Naive thymus-derived CD4-positive, alpha-beta T cell (primary cell): ENCODE results near the gene CSRNP2. TPM values are rescaled to one million over a fixed set of nuclear protein-coding genes. Genes with fewer than 3 reads are reported as not detected.

ENCODE experiments used
- ATAC-seq: fragments of 150-1000 bp; cut with Tn5 transposase; 2 replicates; pipeline ENCODE4 v1.10.0; 2021; ENCODE audit warnings: mild to moderate bottlenecking, moderate library complexity
- CTCF ChIA-PET: fragments of 350-600 bp; sonication (Branson Sonifier 250); formaldehyde crosslinking; loops from one replicate; lab custom pipeline; 2021; ENCODE audit warnings: antibody characterized with exemption; lab: Charles Lee
- POLR2A ChIA-PET: fragments of 350-600 bp; sonication (Branson Sonifier 250); formaldehyde crosslinking; loops from one replicate; lab custom pipeline; 2021; ENCODE audit warnings: antibody characterized with exemption, inconsistent platforms; lab: Charles Lee
- DNase-seq, 9 donors: peaks; one replicate each; pipeline versions ENCODE4 v3.0.0 to v3.0.0-alpha.2; 2020 to 2022; ENCODE audit warnings: mixed read lengths in 1 of 9
- H3K27ac ChIP-seq: one replicate; pipeline ENCODE4 v1.7.0; 2013; ENCODE audit warnings: mild to moderate bottlenecking, low read depth, low read length, moderate library complexity
- H3K27me3 ChIP-seq, 2 donors: one replicate each; pipeline ENCODE4 v1.7.0; 2013; ENCODE audit warnings: low read length in 2 of 2, mild to moderate bottlenecking in 2 of 2, moderate library complexity in 2 of 2; ENCODE audit not compliant: control insufficient read depth in 2 of 2, insufficient read depth in 2 of 2
- H3K36me3 ChIP-seq, 3 experiments: 1 replicate in 2 of 3; 2 replicates in 1 of 3; pipeline ENCODE4 v1.7.0; 2013; ENCODE audit warnings: low read length in 3 of 3, mild to moderate bottlenecking in 3 of 3, moderate library complexity in 1 of 3; ENCODE audit not compliant: insufficient read depth in 3 of 3, control insufficient read depth in 2 of 3
- H3K4me1 ChIP-seq, 2 donors: one replicate each; pipeline ENCODE4 v1.7.0; 2013; ENCODE audit warnings: low read length in 2 of 2, mild to moderate bottlenecking in 2 of 2, moderate library complexity in 1 of 2; ENCODE audit not compliant: control insufficient read depth in 2 of 2, insufficient read depth in 2 of 2
- H3K4me3 ChIP-seq: 2 replicates; pipeline ENCODE4 v1.7.0; 2013; ENCODE audit warnings: mild to moderate bottlenecking, low read length
- H3K9me3 ChIP-seq, 3 experiments: 1 replicate in 2 of 3; 2 replicates in 1 of 3; pipeline ENCODE4 v1.7.0; 2013; ENCODE audit warnings: low read length in 3 of 3; ENCODE audit not compliant: control insufficient read depth in 2 of 3
- H3K27ac Mint-ChIP-seq, 9 donors: one replicate each; pipeline ENCODE4 v1.8.0; 2020 to 2022; ENCODE audit warnings: mixed read lengths in 9 of 9, mild to moderate bottlenecking in 8 of 9, moderate library complexity in 5 of 9, inconsistent platforms in 2 of 9
- H3K27me3 Mint-ChIP-seq, 5 donors: one replicate each; pipeline ENCODE4 v1.8.0; 2021 to 2022; ENCODE audit warnings: mixed read lengths in 5 of 5, mild to moderate bottlenecking in 1 of 5
- H3K36me3 Mint-ChIP-seq, 5 donors: one replicate each; pipeline ENCODE4 v1.8.0; 2020 to 2022; ENCODE audit warnings: mixed read lengths in 5 of 5, mild to moderate bottlenecking in 3 of 5, inconsistent platforms in 1 of 5
- H3K4me1 Mint-ChIP-seq, 7 donors: one replicate each; pipeline ENCODE4 v1.8.0; 2020 to 2022; ENCODE audit warnings: mixed read lengths in 7 of 7, mild to moderate bottlenecking in 3 of 7, inconsistent platforms in 1 of 7
- H3K4me3 Mint-ChIP-seq, 10 donors: one replicate each; pipeline ENCODE4 v1.8.0; 2020 to 2022; ENCODE audit warnings: mild to moderate bottlenecking in 10 of 10, mixed read lengths in 10 of 10, moderate library complexity in 6 of 10, inconsistent platforms in 2 of 10
- H3K9me3 Mint-ChIP-seq, 11 donors: one replicate each; pipeline ENCODE4 v1.8.0; 2020 to 2022; ENCODE audit warnings: mixed read lengths in 11 of 11, mild to moderate bottlenecking in 4 of 11, inconsistent platforms in 1 of 11, moderate library complexity in 1 of 11
- intact Hi-C, 2 donors: fragments of 100-400 bp; cut with micrococcal nuclease; formaldehyde crosslinking; loops; one replicate each; pipeline ENCODE4 v1.15.1; 2023
- polyA plus RNA-seq, 2 donors: library from polyadenylated mRNA; unstranded; fragments of 300-500 nt; fragmentation: Illumina TruSeq; gene quantifications; one replicate each; pipeline ENCODE4 v1.2.3, GENCODE V29; 2021
- total RNA-seq, 6 experiments: library from RNA in 5 of 6; stranded (reverse) in 5 of 6; gene quantifications; 1 replicate in 5 of 6; 2 replicates in 1 of 6; pipeline ENCODE4 v1.2.3 and lab custom pipeline; 2021 to 2026

The CSRNP2 gene
- total and polyA plus RNA-seq, 7 experiments from 2014 or later = 2.7 to 38.7 (median 20.1) TPM

DNA sequence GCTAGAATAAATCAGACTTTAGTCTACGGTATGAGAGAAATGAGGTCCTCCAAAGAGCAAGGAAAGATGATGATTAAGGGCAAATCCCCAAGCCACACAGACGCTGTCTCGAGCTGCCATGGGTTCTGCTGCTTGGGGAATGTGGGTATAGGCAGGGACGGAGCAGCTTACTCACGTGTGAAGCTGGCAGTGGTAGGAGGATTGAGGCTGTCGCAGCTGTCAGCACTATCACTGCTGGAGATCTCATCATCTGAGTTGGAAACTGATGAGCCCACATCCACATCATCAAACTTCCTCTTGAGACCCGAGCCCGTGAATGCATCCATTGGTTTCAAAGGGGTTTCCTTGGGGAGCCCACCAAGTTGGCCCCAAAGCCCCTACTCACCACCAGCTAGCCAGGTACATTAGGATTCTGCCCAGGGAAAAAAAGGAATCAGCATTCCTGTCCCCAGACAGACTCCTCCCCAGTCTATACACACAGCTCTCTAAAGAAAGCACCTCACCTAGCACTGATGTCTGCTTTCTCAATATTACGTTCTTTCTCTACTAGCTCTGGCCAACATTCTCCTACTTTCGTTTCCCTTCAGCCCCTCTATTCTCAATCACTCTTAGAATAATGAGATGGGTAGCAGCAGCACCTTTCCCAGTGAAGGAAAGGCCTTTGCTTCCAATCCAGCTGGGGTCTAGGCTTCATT is 7.0 kb downstream of the CSRNP2 start:
- ChIA-PET POLR2A (interaction anchor here (0.6 to 0.7 kb wide), 4 partner anchors 13 to 910 kb away, joined by 3 read pairs; no protein-coding TSS in a partner anchor), CTCF (interaction anchor here (0.6 to 1.4 kb wide), 2 partner anchors 24 to 797 kb away, joined by 3 read pairs; no protein-coding TSS in a partner anchor)
- intact Hi-C loops = no loop called here
- Histone ChIP-seq H3K4me3 (no peak overlapping the region), H3K27ac (no peak overlapping the region), H3K36me3 (peaks cover 5 to 28% (median 7%) of the 10 kb centered on the region in 3 experiments), H3K9me3 (no peaks in the 10 kb centered on the region), H3K4me1 (peaks cover 0 to 4% of the 10 kb centered on the region in 2 donors), H3K27me3 (no peaks in the 10 kb centered on the region)
- DNase-seq (no peak), ATAC-seq (no peak)
- peaks cover 0 to 25% (median 15%) of the 10 kb centered on the region in 5 donors for H3K36me3 Mint-ChIP-seq
- H3K4me1 Mint-ChIP-seq = peaks cover 20 to 50% (median 41%) of the 10 kb centered on the region in 7 donors
- H3K4me3 Mint-ChIP-seq = peak overlapping the region in 3 of 10 donors; percentile 21 to 58 (median 28)
- H3K9me3 Mint-ChIP-seq = peaks cover 0 to 3% (median 0%) of the 10 kb centered on the region in 11 donors
- H3K27me3 Mint-ChIP-seq = no peaks in the 10 kb centered on the region
- H3K27ac Mint-ChIP-seq = peak overlapping the region in 7 of 9 donors; percentile 42 to 87 (median 72)

DNA sequence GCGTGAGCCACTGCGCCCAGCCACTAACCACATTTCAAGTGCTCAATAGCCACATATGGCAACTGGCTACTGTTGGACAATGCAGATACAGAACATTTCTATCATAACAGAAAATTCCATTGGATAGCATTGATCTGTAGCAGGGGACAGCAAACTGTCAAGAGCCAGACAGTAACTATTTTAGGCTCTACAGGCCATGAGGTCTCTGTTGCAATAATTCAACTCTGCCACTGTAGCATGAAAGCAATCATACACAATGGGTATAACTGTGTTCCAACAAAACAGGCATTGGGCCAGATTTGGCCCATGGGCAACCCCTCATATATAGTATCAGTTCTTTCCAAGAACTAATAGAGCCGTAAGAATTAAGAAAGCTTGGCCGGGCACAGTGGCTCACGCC is 8.0 kb downstream of the CSRNP2 start:
- Mint-ChIP-seq H3K4me1 (peaks cover 18 to 41% (median 33%) of the 10 kb centered on the region in 7 donors), H3K36me3 (peaks cover 0 to 23% (median 13%) of the 10 kb centered on the region in 5 donors)

DNA sequence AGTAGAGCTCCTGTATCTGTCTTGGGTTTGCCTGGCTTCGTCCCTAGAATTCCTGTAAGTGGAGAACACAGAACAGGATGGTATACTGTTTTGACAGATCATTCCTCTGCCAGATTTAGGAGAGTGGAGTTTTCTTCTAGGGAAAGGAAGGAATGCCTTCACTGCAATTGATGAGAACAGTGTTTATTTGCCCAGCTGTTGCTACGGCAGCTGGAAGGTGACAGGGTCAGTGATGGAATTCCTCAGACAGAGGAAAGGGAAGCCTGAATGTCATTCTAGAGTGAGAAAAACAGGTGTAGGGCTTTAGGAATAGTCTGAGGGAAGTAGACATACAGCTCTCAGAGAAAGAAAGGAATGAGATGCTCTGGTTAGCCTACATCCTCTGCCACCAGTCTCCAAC is 11.7 kb downstream of the CSRNP2 start:
- Mint-ChIP-seq H3K36me3 (peaks cover 3 to 24% (median 8%) of the 10 kb centered on the region in 5 donors), H3K4me1 (peaks cover 8 to 16% (median 10%) of the 10 kb centered on the region in 7 donors), H3K27me3 (no peaks in the 10 kb centered on the region), H3K9me3 (peaks cover 0 to under 1% (median 0%) of the 10 kb centered on the region in 11 donors), H3K4me3 (no peak overlapping the region), H3K27ac (no peak overlapping the region)
- DNase-seq (no peak), ATAC-seq (no peak)
- H3K4me3 ChIP-seq = no peak overlapping the region
- peaks cover 0 to 4% of the 10 kb centered on the region in 2 donors for H3K4me1 ChIP-seq
- intact Hi-C loops = no loop called here
- no peaks in the 10 kb centered on the region for H3K9me3 ChIP-seq
- no peak overlapping the region for H3K27ac ChIP-seq
- peaks cover 5 to 64% (median 8%) of the 10 kb centered on the region in 3 experiments for H3K36me3 ChIP-seq
- no peaks in the 10 kb centered on the region for H3K27me3 ChIP-seq
- ChIA-PET CTCF (no interaction called here), POLR2A (no interaction called here)

More for the DNA sequence above, 8.0 kb downstream of the CSRNP2 start:
- Histone ChIP-seq H3K4me1 (peaks cover 0 to 4% of the 10 kb centered on the region in 2 donors), H3K4me3 (no peak overlapping the region), H3K36me3 (peaks cover 5 to 36% (median 8%) of the 10 kb centered on the region in 3 experiments), H3K27ac (no peak overlapping the region), H3K9me3 (no peaks in the 10 kb centered on the region), H3K27me3 (no peaks in the 10 kb centered on the region)
- DNase-seq = no peak
- H3K4me3 Mint-ChIP-seq = no peak overlapping the region
- ATAC-seq = no peak
- ChIA-PET POLR2A (interaction anchor here (0.7 kb wide), 1 partner anchor 12 kb away, joined by 3 read pairs; no protein-coding TSS in a partner anchor), CTCF (interaction anchor here (0.7 to 1.4 kb wide), 2 partner anchors 22 to 23 kb away, joined by 3 read pairs; no protein-coding TSS in a partner anchor)
- H3K9me3 Mint-ChIP-seq = peaks cover 0 to 3% (median 0%) of the 10 kb centered on the region in 11 donors
- H3K27me3 Mint-ChIP-seq = no peaks in the 10 kb centered on the region
- H3K27ac Mint-ChIP-seq = peak overlapping the region in 1 of 9 donors; percentile 37
- intact Hi-C loops = no loop called here

DNA sequence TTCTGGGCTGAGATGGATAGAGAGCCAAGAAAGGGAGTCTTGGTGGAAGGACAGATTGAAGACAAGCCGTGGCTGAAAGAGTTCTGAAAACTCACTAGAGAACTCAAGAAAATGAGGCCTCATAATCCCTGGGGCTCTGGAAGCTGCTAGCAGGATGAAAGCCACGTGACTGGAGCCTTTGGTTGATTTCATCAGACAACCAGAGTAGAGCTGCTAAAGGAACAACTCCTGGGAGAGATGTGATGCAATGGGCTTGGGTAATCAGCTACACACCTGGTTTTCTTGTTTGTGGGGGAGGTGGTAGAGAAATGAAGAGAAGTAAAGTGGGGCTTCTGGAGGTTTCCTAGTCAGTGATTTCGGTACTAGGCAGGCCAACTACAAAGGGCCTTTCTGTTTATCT is 13.4 kb downstream of the CSRNP2 start:
- Mint-ChIP-seq H3K4me3 (no peak overlapping the region), H3K4me1 (peaks cover 0 to 4% (median 0%) of the 10 kb centered on the region in 7 donors), H3K27me3 (no peaks in the 10 kb centered on the region), H3K36me3 (peaks cover 3 to 25% (median 8%) of the 10 kb centered on the region in 5 donors), H3K27ac (peak overlapping the region in 2 of 9 donors; percentile 4 to 32), H3K9me3 (no peaks in the 10 kb centered on the region)
- Histone ChIP-seq H3K27me3 (no peaks in the 10 kb centered on the region), H3K4me3 (no peak overlapping the region), H3K27ac (no peak overlapping the region), H3K9me3 (no peaks in the 10 kb centered on the region), H3K36me3 (peaks cover 5 to 72% (median 8%) of the 10 kb centered on the region in 3 experiments), H3K4me1 (no peaks in the 10 kb centered on the region)
- ChIA-PET CTCF (no interaction called here), POLR2A (interaction anchor here (1.2 to 1.4 kb wide), 2 partner anchors 8 to 12 kb away, joined by 3 to 4 read pairs; no protein-coding TSS in a partner anchor)
- DNase-seq (no peak), ATAC-seq (no peak)
- intact Hi-C loops = no loop called here

DNA sequence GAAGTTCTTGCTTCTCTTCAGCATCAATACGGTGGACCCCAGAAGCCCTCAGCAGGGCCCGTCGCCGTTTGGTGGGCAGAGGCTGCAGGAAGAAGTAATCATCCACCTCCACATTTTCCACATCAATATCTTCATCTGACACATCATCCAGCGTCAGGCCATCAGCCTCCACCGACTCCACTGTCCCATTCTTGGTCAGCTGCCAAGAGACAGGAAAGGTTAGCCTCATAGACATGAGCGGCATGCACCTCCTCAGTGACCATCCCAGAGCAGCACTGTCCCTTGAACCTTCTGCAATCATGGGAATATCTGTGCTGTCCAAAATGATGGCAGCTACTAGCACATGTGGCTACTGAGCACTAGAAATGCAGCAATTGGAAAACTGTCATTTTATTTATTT is 15.6 kb downstream of the CSRNP2 start:
- intact Hi-C loops = no loop called here
- Mint-ChIP-seq H3K4me1 (peaks cover 0 to 1% (median 0%) of the 10 kb centered on the region in 7 donors), H3K4me3 (no peak overlapping the region), H3K27ac (peak overlapping the region in 4 of 9 donors; percentile 20 to 84 (median 54)), H3K27me3 (no peaks in the 10 kb centered on the region), H3K36me3 (peaks cover 3 to 33% (median 12%) of the 10 kb centered on the region in 5 donors), H3K9me3 (no peaks in the 10 kb centered on the region)
- ATAC-seq (no peak), DNase-seq (no peak)
- CTCF ChIA-PET = no interaction called here
- H3K27me3 ChIP-seq = no peaks in the 10 kb centered on the region
- H3K27ac ChIP-seq = no peak overlapping the region
- H3K4me1 ChIP-seq = no peaks in the 10 kb centered on the region
- H3K4me3 ChIP-seq = no peak overlapping the region
- H3K36me3 ChIP-seq = peaks cover 5 to 82% (median 12%) of the 10 kb centered on the region in 3 experiments
- POLR2A ChIA-PET = no interaction called here
- H3K9me3 ChIP-seq = no peaks in the 10 kb centered on the region

DNA sequence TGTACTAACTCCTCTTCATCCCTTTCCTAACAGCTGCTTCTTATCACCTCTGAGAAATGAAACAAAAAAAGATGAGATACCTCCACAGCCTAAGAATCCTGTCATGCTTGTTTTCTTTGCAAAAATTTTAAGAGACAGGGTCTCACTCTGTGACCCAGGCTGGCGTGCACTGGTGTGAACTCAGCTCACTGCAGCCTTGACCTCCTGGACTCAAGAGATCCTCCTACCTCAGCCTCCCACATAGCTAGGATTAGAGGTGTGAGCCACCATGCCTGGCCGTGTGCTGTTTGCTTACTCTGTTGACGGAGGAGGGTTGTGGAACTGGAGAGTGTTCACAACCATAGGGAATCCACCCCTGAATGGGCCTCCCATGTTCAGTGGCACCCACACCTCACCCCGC is 16.2 kb downstream of the CSRNP2 start:
- Histone ChIP-seq H3K4me1 (no peaks in the 10 kb centered on the region), H3K9me3 (no peaks in the 10 kb centered on the region), H3K27me3 (no peaks in the 10 kb centered on the region), H3K4me3 (no peak overlapping the region), H3K27ac (no peak overlapping the region), H3K36me3 (peaks cover 5 to 83% (median 12%) of the 10 kb centered on the region in 3 experiments)
- H3K9me3 Mint-ChIP-seq = no peaks in the 10 kb centered on the region
- peak overlapping the region in 2 of 9 donors; percentile 28 to 41 for H3K27ac Mint-ChIP-seq
- ChIA-PET CTCF (no interaction called here), POLR2A (interaction anchor here (0.8 kb wide), 1 partner anchor 173 kb away, joined by 4 read pairs; no protein-coding TSS in a partner anchor)
- peaks cover 3 to 35% (median 12%) of the 10 kb centered on the region in 5 donors for H3K36me3 Mint-ChIP-seq
- intact Hi-C loops = no loop called here
- ATAC-seq (no peak), DNase-seq (no peak)
- no peaks in the 10 kb centered on the region for H3K27me3 Mint-ChIP-seq
- no peak overlapping the region for H3K4me3 Mint-ChIP-seq
- peaks cover 0 to 1% (median 0%) of the 10 kb centered on the region in 7 donors for H3K4me1 Mint-ChIP-seq
